ENCODE data around the gene PHKG1. TPM values are rescaled to one million over a fixed set of nuclear protein-coding genes. Genes with fewer than 3 reads are reported as not detected.

PHKG1 gene
- total and polyA plus RNA-seq, 10 of the 15 experiments (the other 5 are each of a cell fraction or from before 2014, with no cell fraction given) = 0.08 to 1.6 (median 0.44) TPM

DNA sequence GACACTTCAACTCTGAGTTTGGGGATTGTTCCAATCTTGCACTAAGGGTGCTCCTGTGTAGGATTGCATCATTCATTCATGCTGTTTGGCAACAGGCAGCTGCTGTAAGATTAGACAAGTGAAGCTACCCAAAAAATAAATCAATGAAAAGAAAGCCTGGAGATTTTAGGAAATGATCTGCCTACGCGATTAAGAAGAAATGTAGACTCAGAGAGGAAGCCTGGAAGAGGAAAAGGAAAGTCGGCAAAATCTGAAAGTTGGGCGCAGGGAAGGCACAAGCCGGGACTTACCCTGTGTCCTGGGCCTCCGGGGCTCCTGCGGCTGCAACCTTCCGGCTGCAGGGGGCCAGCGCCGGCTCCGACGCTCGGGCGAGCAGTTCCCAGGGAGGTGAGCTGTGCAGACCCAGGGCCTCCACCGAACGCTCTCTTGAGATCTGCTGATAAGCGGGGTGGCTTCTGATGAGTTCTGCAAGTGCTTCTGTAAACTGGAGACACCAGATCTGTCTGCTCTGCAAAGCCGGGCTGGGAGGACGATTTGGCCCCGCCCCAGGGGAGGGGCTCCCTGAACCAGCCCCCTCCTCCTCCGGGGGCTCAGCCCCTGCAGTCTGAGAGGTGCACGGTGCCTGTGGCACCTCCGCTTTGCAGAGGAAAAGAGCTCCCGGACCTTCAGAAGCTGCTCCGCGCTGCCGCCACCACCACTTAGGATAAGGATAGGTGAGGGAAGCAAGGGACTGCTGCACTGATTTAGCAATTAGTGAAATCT lies 58.9 kb downstream of the PHKG1 start:
- Histone ChIP-seq H3K79me2 (ENCODE audit: control insufficient read depth, insufficient read depth, low read length) (no peaks in the 10 kb centered on the region; the same call in 1 of the 2 replicates), H3K27me3 (replicated peaks in 1 of 2; ENCODE audit: control insufficient read depth in 2 of 2, insufficient read depth in 2 of 2, low read length in 1 of 2) (no peaks in the 10 kb centered on the region), H3K4me3 (peak overlapping the region; percentile 68), H3K9ac (ENCODE audit: control insufficient read depth, insufficient read depth, low read length) (peak overlapping the region; percentile 70), H4K20me1 (ENCODE audit: control insufficient read depth, insufficient read depth) (no peaks in the 10 kb centered on the region), H3K4me1 (ENCODE audit: control insufficient read depth, insufficient read depth, low read length) (no peaks in the 10 kb centered on the region), H3K9me3 (replicated peaks; ENCODE audit: control insufficient read depth, insufficient read depth, low read length) (no peaks in the 10 kb centered on the region), H3K27ac (ENCODE audit: control insufficient read depth, insufficient read depth) (peak overlapping the region; percentile 53), H3K4me2 (ENCODE audit: control insufficient read depth, insufficient read depth) (peak overlapping the region; percentile 77), H2AFZ (ENCODE audit: control insufficient read depth, low read depth, low read length) (peak overlapping the region; percentile 64), H3K36me3 (ENCODE audit: control insufficient read depth in 2 of 2, insufficient read depth in 2 of 2, low read length in 1 of 2) (0 out of 4 replicates have a peak, but pooled peaks cover 0 to 3% of the 10 kb centered on the region in 2 experiments)
- ChIA-PET RAD21 (ENCODE audit: unreplicated experiment) (interaction anchor here (0.6 kb wide), 1 partner anchor 18 kb away, joined by 3 read pairs; the partner anchor contains the start of genes CCT6A and PSPH), CTCF (interaction anchor here (0.7 to 1.6 kb wide), 3 partner anchors 7 to 40 kb away, joined by 3 to 5 read pairs (median 4); partner anchors contain the start of gene PSPH), SMC1A (ENCODE audit: uncharacterized antibody, unreplicated experiment) (interaction anchor here (1.3 to 1.4 kb wide), 3 partner anchors 13 to 39 kb away, joined by 4 read pairs; no protein-coding TSS in a partner anchor), POLR2A (interaction anchor here (0.9 kb wide), 1 partner anchor 17 kb away, joined by 6 read pairs; the partner anchor contains the start of genes CCT6A and PSPH)
- under 1% methylated on average over 27 of the region's 27 CpGs for WGBS (ENCODE audit: insufficient coverage, insufficient replicate concordance, low lambda C conversion rate, missing lambda C conversion rate)
- in situ Hi-C loops (cut with MboI) = no loop called here
- intact Hi-C loops (cut with micrococcal nuclease; ENCODE audit: unreplicated experiment) = loop anchor here (2.0 kb wide), 2 partner anchors 17 to 31 kb away; partner anchors contain the start of genes CCT6A, PSPH and SUMF2
- BruUV-seq (replicated peaks) = no TSS peak
- ATAC-seq (peak; percentile 97), FAIRE-seq (peak; percentile 54), DNase-seq (ENCODE audit: low read depth, low spot score) (peak; percentile 43)
- TF ChIP-seq POLR2A (IDR thresholded peaks at IDR 0.05; ENCODE audit: low read depth, low read length) = peak; percentile 69
- TF ChIP-seq RUNX3 (IDR thresholded peaks at IDR 0.05; ENCODE audit: low read length) = 0 out of 2 replicates have a peak, but pooled peaks have one; percentile 49
- TF ChIP-seq TAF1 (IDR thresholded peaks at IDR 0.05; ENCODE audit: borderline replicate concordance, low read depth, low read length) = peak; percentile 63; the same call in 1 of the 2 replicates
- TF ChIP-seq, protein P1, sequence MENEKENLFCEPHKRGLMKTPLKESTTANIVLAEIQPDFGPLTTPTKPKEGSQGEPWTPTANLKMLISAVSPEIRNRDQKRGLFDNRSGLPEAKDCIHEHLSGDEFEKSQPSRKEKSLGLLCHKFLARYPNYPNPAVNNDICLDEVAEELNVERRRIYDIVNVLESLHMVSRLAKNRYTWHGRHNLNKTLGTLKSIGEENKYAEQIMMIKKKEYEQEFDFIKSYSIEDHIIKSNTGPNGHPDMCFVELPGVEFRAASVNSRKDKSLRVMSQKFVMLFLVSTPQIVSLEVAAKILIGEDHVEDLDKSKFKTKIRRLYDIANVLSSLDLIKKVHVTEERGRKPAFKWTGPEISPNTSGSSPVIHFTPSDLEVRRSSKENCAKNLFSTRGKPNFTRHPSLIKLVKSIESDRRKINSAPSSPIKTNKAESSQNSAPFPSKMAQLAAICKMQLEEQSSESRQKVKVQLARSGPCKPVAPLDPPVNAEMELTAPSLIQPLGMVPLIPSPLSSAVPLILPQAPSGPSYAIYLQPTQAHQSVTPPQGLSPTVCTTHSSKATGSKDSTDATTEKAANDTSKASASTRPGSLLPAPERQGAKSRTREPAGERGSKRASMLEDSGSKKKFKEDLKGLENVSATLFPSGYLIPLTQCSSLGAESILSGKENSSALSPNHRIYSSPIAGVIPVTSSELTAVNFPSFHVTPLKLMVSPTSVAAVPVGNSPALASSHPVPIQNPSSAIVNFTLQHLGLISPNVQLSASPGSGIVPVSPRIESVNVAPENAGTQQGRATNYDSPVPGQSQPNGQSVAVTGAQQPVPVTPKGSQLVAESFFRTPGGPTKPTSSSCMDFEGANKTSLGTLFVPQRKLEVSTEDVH (IDR thresholded peaks at IDR 0.05; ENCODE audit: low read depth, partially characterized antibody) = no peak
- TF ChIP-seq RELA (IDR thresholded peaks at IDR 0.05; ENCODE audit: borderline replicate concordance, partially characterized antibody) = no peak
- no peak for TF ChIP-seq ETV6 (conservative IDR thresholded peaks at IDR 0.05 in 1 of 2, IDR thresholded peaks at IDR 0.05 in 1 of 2; ENCODE audit: borderline replicate concordance in 1 of 2, low read depth in 1 of 2)
- TF ChIP-seq RBBP5 (conservative IDR thresholded peaks at IDR 0.05) = 0 out of 2 replicates have a peak, but pooled peaks have one; percentile 56
- TF ChIP-seq, protein P2, sequence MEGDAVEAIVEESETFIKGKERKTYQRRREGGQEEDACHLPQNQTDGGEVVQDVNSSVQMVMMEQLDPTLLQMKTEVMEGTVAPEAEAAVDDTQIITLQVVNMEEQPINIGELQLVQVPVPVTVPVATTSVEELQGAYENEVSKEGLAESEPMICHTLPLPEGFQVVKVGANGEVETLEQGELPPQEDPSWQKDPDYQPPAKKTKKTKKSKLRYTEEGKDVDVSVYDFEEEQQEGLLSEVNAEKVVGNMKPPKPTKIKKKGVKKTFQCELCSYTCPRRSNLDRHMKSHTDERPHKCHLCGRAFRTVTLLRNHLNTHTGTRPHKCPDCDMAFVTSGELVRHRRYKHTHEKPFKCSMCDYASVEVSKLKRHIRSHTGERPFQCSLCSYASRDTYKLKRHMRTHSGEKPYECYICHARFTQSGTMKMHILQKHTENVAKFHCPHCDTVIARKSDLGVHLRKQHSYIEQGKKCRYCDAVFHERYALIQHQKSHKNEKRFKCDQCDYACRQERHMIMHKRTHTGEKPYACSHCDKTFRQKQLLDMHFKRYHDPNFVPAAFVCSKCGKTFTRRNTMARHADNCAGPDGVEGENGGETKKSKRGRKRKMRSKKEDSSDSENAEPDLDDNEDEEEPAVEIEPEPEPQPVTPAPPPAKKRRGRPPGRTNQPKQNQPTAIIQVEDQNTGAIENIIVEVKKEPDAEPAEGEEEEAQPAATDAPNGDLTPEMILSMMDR (IDR thresholded peaks at IDR 0.05 in 2 of 3, conservative IDR thresholded peaks at IDR 0.05 in 1 of 3; ENCODE audit: control insufficient read depth in 2 of 3, extremely low read depth in 1 of 3, insufficient read depth in 1 of 3, low read depth in 3 of 3, low read length in 3 of 3) = peak in 2 of 3 experiments; percentile 19 to 48; a peak in 2 of 6 replicates
- TF ChIP-seq GATAD2B (conservative IDR thresholded peaks at IDR 0.05; ENCODE audit: low read depth) = no peak
- 0 out of 2 replicates have a peak, but pooled peaks have one; percentile 63 for TF ChIP-seq CBX5 (IDR thresholded peaks at IDR 0.05; ENCODE audit: low read depth)
- TF ChIP-seq CREM (IDR thresholded peaks at IDR 0.05; ENCODE audit: low read depth) = no peak
- TF ChIP-seq NFYB (IDR thresholded peaks at IDR 0.05; ENCODE audit: insufficient read depth, low read depth, low read length) = no peak
- TF ChIP-seq IKZF1 (conservative IDR thresholded peaks at IDR 0.05) = peak; percentile 43; the same call in 1 of the 2 replicates
- TF ChIP-seq, protein P3, sequence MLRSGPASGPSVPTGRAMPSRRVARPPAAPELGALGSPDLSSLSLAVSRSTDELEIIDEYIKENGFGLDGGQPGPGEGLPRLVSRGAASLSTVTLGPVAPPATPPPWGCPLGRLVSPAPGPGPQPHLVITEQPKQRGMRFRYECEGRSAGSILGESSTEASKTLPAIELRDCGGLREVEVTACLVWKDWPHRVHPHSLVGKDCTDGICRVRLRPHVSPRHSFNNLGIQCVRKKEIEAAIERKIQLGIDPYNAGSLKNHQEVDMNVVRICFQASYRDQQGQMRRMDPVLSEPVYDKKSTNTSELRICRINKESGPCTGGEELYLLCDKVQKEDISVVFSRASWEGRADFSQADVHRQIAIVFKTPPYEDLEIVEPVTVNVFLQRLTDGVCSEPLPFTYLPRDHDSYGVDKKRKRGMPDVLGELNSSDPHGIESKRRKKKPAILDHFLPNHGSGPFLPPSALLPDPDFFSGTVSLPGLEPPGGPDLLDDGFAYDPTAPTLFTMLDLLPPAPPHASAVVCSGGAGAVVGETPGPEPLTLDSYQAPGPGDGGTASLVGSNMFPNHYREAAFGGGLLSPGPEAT (IDR thresholded peaks at IDR 0.05; ENCODE audit: low read depth) = peak; percentile 39; the same call in 1 of the 2 replicates
- TF ChIP-seq PAX5 (IDR thresholded peaks at IDR 0.05; ENCODE audit: borderline replicate concordance, low read depth, low read length) = no peak
- no peak for TF ChIP-seq ZNF384 (IDR thresholded peaks at IDR 0.05; ENCODE audit: borderline replicate concordance, low read depth, low read length)
